ENCODE measurements around the gene UPK2.
"Not testable (repeated sequence)": the region's sequence is repeated elsewhere in the genome, so short reads cannot be mapped to it uniquely, and the experiment has no call there.

The UPK2 gene

DNA sequence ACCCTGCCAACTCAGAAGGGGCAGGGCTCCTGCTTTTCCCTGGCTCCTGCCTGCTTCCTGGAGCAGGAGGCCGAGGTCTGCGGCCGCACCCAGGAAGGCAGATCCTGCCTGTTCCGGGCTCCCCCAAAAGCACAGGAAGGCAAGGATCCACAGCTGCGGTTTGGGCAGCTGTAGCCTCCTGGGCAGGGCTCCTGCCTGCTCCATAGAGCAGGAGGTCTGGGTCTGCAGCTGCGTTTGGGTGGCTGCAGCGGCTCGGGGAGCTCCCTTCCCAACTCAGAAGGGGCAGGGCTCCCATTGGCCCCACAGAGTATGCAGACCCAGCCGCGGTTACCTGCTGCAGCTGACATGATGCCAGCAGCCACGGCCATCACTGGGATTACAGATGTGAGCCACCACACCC, 5.5 kb downstream of the UPK2 start:
- Histone ChIP-seq H3K9ac (ENCODE audit: low read depth in 1 of 2, low read length in 2 of 2) (peak overlapping the region in 1 of 2 donors; percentile 43), H3K27me3 (ENCODE audit: control insufficient read depth in 2 of 2, insufficient read depth in 2 of 2, low read length in 2 of 2) (no peaks in the 10 kb centered on the region), H3K9me3 (ENCODE audit: control insufficient read depth in 2 of 2, low read length in 2 of 2) (no peaks in the 10 kb centered on the region), H3K36me3 (ENCODE audit: control insufficient read depth in 2 of 2, insufficient read depth in 2 of 2, low read length in 2 of 2) (no peaks in the 10 kb centered on the region), H3K4me3 (ENCODE audit: low read length in 2 of 2) (peak overlapping the region in 1 of 2 donors; percentile 10), H3K4me1 (ENCODE audit: control insufficient read depth in 2 of 2, insufficient read depth in 2 of 2, low read length in 2 of 2) (peaks cover 2 to 3% of the 10 kb centered on the region in 2 donors), H3K27ac (ENCODE audit: low read depth in 2 of 2, low read length in 2 of 2) (no peak overlapping the region)

DNA sequence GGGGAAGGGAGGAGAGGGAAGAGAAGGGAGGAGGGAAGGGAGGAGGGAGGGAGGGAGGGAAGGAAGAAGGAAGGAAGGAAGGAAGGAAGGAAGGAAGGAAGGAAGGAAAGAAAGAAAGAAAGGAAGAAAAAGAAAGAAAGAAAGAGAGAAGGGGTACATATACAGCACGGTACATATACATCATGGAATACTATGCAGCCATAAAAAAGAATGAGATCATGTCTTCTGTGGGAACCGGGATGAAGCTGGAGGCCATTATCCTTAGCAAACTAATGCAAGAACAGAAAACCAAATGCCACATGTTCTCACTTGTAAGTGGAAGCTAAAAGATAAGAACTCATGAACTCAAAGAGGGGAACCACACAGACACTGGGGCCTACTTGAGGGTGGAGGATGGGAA, 13.4 kb downstream of the UPK2 start:
- H3K4me3 ChIP-seq (ENCODE audit: low read length in 2 of 2); H3K36me3 ChIP-seq (ENCODE audit: control insufficient read depth in 2 of 2, insufficient read depth in 2 of 2, low read length in 2 of 2); H3K9me3 ChIP-seq (ENCODE audit: control insufficient read depth in 2 of 2, low read length in 2 of 2); H3K4me1 ChIP-seq (ENCODE audit: control insufficient read depth in 2 of 2, insufficient read depth in 2 of 2, low read length in 2 of 2); H3K9ac ChIP-seq (ENCODE audit: low read depth in 1 of 2, low read length in 2 of 2); H3K27me3 ChIP-seq (ENCODE audit: control insufficient read depth in 2 of 2, insufficient read depth in 2 of 2, low read length in 2 of 2); H3K27ac ChIP-seq (ENCODE audit: low read depth in 2 of 2, low read length in 2 of 2): not testable (repeated sequence)

DNA sequence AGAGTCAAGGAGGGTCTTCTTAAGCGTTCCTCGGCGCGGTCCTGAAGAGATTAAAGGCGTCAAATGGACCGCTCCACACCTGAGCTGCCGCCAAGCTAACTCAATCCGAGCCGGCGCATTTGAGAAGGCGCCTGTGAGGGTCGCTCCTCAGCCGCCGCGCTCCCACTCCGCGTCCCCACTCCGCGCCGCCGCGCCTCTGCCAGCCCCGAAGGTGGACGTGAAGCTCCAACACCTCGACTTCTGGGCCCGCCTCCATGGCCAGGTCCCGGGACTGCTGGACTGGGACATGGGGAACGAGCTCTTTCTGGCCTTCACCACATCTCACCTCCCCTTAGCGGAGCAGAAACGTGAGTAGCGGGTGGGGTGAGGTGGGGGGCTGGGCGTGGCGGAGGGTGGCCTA, 15.5 kb downstream of the UPK2 start, which contains the start of gene FOXR1:
FOXR1 (plus strand) TSS at position 116 of the 400 bp plus-strand sequence; CDS start at position 287, 171 bp downstream.
- Histone ChIP-seq H3K27ac (ENCODE audit: low read depth in 2 of 2, low read length in 2 of 2) (no peak within 1 kb of the TSS), H3K9me3 (ENCODE audit: control insufficient read depth in 2 of 2, low read length in 2 of 2) (no peaks in the 10 kb centered on the region), H3K36me3 (ENCODE audit: control insufficient read depth in 2 of 2, insufficient read depth in 2 of 2, low read length in 2 of 2) (no peaks in the 10 kb centered on the region), H3K4me1 (ENCODE audit: control insufficient read depth in 2 of 2, insufficient read depth in 2 of 2, low read length in 2 of 2) (no peaks in the 10 kb centered on the region), H3K27me3 (ENCODE audit: control insufficient read depth in 2 of 2, insufficient read depth in 2 of 2, low read length in 2 of 2) (no peaks in the 10 kb centered on the region), H3K4me3 (ENCODE audit: low read length in 2 of 2) (no peak within 1 kb of the TSS), H3K9ac (ENCODE audit: low read depth in 1 of 2, low read length in 2 of 2) (no peak within 1 kb of the TSS)

DNA sequence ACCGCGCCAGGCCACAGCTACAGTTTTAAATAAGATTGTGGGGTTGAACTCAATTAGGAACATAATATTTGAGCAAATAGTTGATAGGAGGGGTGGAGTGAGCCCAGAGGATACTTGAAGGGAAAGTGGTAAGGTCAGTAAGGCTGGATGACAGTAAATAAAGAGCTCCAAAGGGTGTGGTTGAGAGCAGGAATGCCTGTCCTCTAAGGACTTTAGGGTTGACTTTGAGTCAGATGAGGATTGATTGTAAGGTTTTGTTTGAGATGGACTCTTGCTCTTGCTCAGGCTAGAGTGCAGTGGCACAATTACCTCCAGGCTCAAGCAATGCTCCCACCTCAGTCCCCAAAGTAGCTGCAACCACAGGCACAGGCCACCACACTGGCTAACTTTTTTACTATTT, 17.9 kb downstream of the UPK2 start:
- Histone ChIP-seq H3K4me3 (ENCODE audit: low read length in 2 of 2) (no peak overlapping the region), H3K36me3 (ENCODE audit: control insufficient read depth in 2 of 2, insufficient read depth in 2 of 2, low read length in 2 of 2) (no peaks in the 10 kb centered on the region), H3K27me3 (ENCODE audit: control insufficient read depth in 2 of 2, insufficient read depth in 2 of 2, low read length in 2 of 2) (no peaks in the 10 kb centered on the region), H3K4me1 (ENCODE audit: control insufficient read depth in 2 of 2, insufficient read depth in 2 of 2, low read length in 2 of 2) (no peaks in the 10 kb centered on the region), H3K9ac (ENCODE audit: low read depth in 1 of 2, low read length in 2 of 2) (no peak overlapping the region), H3K27ac (ENCODE audit: low read depth in 2 of 2, low read length in 2 of 2) (no peak overlapping the region), H3K9me3 (ENCODE audit: control insufficient read depth in 2 of 2, low read length in 2 of 2) (no peaks in the 10 kb centered on the region)

DNA sequence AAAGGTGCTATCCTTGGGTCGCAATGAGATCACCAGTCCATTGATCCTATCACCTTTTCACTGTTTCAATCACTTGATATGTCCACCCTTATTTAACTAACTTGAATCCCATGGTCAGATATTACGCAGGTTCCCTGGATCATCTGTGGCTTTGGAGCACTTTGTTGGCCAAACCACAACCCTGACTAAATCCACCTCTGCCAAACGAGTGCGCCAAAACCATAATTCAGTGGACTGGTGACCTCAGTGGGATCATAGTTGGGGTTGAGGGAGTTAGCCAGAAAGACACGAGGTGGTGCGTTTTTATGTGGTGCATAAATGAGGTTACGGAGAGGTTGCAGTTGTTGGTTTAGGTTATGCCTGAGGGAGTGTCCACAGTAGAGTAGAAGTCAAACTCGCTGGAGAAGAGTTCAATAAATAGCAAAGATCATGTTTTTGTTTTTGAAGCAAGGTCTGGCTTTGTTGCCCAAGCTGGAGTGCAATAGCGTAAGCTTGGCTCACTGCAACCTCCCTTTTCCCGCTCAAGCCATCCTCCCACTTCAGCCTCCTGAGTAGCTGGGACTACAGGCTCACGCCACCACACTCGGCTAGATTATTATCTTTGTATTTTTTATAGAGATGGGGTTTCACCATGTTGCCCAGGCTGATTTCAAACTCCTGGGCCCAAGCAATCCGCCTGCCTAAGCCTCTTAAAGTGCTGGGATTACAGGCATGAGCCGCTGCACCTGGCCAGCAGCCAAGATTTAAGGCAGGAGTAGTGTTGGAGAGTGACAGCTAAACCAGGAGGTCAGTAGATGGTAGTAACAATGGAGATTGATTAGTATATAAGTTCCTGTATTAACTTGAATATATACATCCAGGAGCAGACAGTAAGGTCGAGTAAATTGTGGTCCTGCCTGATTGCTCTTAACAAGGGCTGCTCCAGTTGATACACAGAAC, 19.9 kb downstream of the UPK2 start:
- no peaks in the 10 kb centered on the region for H3K9me3 ChIP-seq (ENCODE audit: control insufficient read depth in 2 of 2, low read length in 2 of 2)
- no peak overlapping the region for H3K27ac ChIP-seq (ENCODE audit: low read depth in 2 of 2, low read length in 2 of 2)
- H3K9ac ChIP-seq (ENCODE audit: low read depth in 1 of 2, low read length in 2 of 2): no peak overlapping the region
- H3K4me1 ChIP-seq (ENCODE audit: control insufficient read depth in 2 of 2, insufficient read depth in 2 of 2, low read length in 2 of 2): no peaks in the 10 kb centered on the region
- H3K36me3 ChIP-seq (ENCODE audit: control insufficient read depth in 2 of 2, insufficient read depth in 2 of 2, low read length in 2 of 2): no peaks in the 10 kb centered on the region
- H3K27me3 ChIP-seq (ENCODE audit: control insufficient read depth in 2 of 2, insufficient read depth in 2 of 2, low read length in 2 of 2): no peaks in the 10 kb centered on the region
- no peak overlapping the region for H3K4me3 ChIP-seq (ENCODE audit: low read length in 2 of 2)

DNA sequence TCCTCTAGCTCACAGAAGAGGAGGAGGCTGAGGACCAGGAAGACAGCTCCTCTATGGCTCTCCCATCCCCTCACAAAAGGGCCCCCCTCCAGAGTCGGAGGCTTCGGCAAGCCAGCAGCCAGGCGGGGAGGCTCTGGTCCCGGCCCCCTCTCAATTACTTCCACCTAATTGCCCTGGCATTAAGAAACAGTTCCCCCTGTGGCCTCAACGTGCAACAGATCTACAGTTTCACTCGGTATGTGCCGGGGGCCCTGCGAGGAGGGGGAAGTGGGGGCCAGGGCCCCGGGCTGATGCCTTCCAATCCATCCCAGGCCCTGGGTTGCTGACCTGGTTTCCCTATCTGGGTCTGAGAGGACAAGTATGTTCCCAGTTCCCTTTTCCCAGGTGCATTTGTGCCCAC, 23.3 kb downstream of the UPK2 start:
- no peaks in the 10 kb centered on the region for H3K4me1 ChIP-seq (ENCODE audit: control insufficient read depth in 2 of 2, insufficient read depth in 2 of 2, low read length in 2 of 2)
- no peak overlapping the region for H3K4me3 ChIP-seq (ENCODE audit: low read length in 2 of 2)
- no peaks in the 10 kb centered on the region for H3K36me3 ChIP-seq (ENCODE audit: control insufficient read depth in 2 of 2, insufficient read depth in 2 of 2, low read length in 2 of 2)
- H3K9ac ChIP-seq (ENCODE audit: low read depth in 1 of 2, low read length in 2 of 2): no peak overlapping the region
- no peak overlapping the region for H3K27ac ChIP-seq (ENCODE audit: low read depth in 2 of 2, low read length in 2 of 2)
- no peaks in the 10 kb centered on the region for H3K27me3 ChIP-seq (ENCODE audit: control insufficient read depth in 2 of 2, insufficient read depth in 2 of 2, low read length in 2 of 2)
- no peaks in the 10 kb centered on the region for H3K9me3 ChIP-seq (ENCODE audit: control insufficient read depth in 2 of 2, low read length in 2 of 2)

DNA sequence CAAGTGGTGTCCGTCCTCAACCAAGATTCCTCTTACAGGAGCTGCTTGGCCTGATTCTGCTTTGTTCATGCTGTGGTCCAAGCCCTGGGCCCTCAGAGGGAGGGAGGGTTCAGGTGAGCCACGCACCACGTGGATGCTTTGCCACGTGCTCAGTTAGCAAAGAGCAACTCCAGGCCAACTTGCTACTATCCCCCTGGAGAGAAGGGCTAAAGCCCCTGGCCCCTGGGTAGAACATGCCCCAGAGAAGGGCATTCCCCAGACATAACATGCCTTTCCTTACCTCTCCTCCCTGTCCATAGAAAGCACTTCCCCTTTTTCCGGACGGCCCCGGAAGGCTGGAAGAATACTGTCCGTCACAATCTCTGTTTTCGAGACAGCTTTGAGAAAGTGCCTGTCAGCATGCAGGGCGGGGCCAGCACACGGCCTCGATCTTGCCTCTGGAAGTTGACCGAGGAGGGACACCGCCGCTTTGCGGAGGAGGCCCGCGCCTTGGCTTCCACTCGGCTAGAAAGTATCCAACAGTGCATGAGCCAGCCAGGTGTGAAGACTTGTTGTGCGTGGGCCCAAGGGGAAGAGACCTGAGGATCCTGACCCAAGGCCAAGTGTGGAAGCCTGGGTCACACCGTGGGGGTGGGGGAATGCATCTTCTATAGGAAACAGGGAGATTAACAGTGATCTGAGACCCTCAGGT, 24.2 kb downstream of the UPK2 start:
- peak overlapping the region in 1 of 2 donors; percentile 3 for H3K9ac ChIP-seq (ENCODE audit: low read depth in 1 of 2, low read length in 2 of 2)
- no peaks in the 10 kb centered on the region for H3K9me3 ChIP-seq (ENCODE audit: control insufficient read depth in 2 of 2, low read length in 2 of 2)
- no peak overlapping the region for H3K27ac ChIP-seq (ENCODE audit: low read depth in 2 of 2, low read length in 2 of 2)
- no peaks in the 10 kb centered on the region for H3K27me3 ChIP-seq (ENCODE audit: control insufficient read depth in 2 of 2, insufficient read depth in 2 of 2, low read length in 2 of 2)
- peak overlapping the region in 1 of 2 donors; percentile 31 for H3K4me3 ChIP-seq (ENCODE audit: low read length in 2 of 2)
- no peaks in the 10 kb centered on the region for H3K4me1 ChIP-seq (ENCODE audit: control insufficient read depth in 2 of 2, insufficient read depth in 2 of 2, low read length in 2 of 2)
- H3K36me3 ChIP-seq (ENCODE audit: control insufficient read depth in 2 of 2, insufficient read depth in 2 of 2, low read length in 2 of 2): no peaks in the 10 kb centered on the region

DNA sequence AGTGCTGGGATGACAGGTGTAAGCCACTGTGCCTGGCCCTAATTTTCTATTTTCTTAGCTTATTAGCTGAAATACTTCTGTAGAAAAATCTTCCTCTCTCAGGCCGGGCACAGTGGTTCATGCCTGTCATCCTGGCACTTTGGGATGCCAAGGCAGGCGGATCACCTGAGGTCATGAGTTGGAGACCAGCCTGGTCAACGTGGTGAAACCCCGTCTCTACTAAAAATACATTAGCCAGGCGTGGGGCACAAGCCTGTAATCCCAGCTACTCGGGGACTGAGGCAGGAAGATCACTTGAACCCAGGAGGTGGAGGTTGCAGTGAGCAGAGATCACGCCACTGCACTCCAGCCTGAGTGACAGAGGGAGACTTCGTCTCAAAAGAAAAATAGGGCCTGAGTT, 28.2 kb downstream of the UPK2 start:
- not testable (repeated sequence) for H3K9ac ChIP-seq (ENCODE audit: low read depth in 1 of 2, low read length in 2 of 2); H3K9me3 ChIP-seq (ENCODE audit: control insufficient read depth in 2 of 2, low read length in 2 of 2); H3K4me3 ChIP-seq (ENCODE audit: low read length in 2 of 2); H3K4me1 ChIP-seq (ENCODE audit: control insufficient read depth in 2 of 2, insufficient read depth in 2 of 2, low read length in 2 of 2); H3K27me3 ChIP-seq (ENCODE audit: control insufficient read depth in 2 of 2, insufficient read depth in 2 of 2, low read length in 2 of 2); H3K36me3 ChIP-seq (ENCODE audit: control insufficient read depth in 2 of 2, insufficient read depth in 2 of 2, low read length in 2 of 2); H3K27ac ChIP-seq (ENCODE audit: low read depth in 2 of 2, low read length in 2 of 2)

DNA sequence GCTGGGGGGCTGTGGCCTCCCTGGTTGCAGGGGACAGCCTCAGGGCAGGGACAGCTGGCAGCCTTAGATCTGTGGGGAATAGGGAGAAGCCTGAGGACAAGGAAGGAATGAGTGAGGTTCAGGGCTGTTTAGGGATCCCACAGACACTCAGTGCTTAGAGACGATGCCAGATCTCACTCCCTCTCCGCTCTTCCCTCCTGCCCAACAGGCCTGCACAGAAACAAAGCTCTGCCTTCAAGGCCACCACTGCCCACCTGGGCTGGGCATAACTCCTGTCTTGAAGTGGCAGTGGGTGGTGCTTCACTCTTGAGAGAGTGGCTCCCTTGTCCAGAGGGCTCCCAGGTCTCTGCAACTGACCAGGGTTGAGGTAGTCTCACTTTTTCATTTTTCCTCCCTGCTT, 28.7 kb downstream of the UPK2 start:
- H3K9ac ChIP-seq (ENCODE audit: low read depth in 1 of 2, low read length in 2 of 2): no peak overlapping the region
- no peaks in the 10 kb centered on the region for H3K9me3 ChIP-seq (ENCODE audit: control insufficient read depth in 2 of 2, low read length in 2 of 2)
- no peak overlapping the region for H3K27ac ChIP-seq (ENCODE audit: low read depth in 2 of 2, low read length in 2 of 2)
- H3K27me3 ChIP-seq (ENCODE audit: control insufficient read depth in 2 of 2, insufficient read depth in 2 of 2, low read length in 2 of 2): no peaks in the 10 kb centered on the region
- H3K4me1 ChIP-seq (ENCODE audit: control insufficient read depth in 2 of 2, insufficient read depth in 2 of 2, low read length in 2 of 2): no peaks in the 10 kb centered on the region
- H3K36me3 ChIP-seq (ENCODE audit: control insufficient read depth in 2 of 2, insufficient read depth in 2 of 2, low read length in 2 of 2): no peaks in the 10 kb centered on the region
- no peak overlapping the region for H3K4me3 ChIP-seq (ENCODE audit: low read length in 2 of 2)

DNA sequence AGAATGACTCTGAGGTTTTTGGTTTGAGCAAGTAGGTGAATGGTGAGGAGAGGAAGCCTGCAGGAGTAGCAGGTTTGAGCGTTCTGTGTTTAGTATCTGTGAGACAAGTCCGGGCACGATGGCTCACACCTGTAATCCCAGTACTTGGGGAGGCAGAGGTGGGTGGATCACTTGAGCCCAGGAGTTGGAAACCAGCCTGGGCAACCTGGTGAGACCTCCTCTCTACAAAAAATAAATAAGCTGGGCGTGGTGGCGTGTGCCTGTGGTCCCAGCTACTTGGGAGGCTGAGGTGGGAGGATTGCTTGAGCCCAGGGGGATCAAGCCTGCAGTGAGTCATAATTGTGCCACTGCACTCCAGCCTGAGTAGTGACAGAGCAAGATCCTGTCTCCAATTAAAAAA, 32.2 kb downstream of the UPK2 start:
- Histone ChIP-seq H3K4me3 (ENCODE audit: low read length in 2 of 2) (no peak overlapping the region), H3K9me3 (ENCODE audit: control insufficient read depth in 2 of 2, low read length in 2 of 2) (no peaks in the 10 kb centered on the region), H3K4me1 (ENCODE audit: control insufficient read depth in 2 of 2, insufficient read depth in 2 of 2, low read length in 2 of 2) (no peaks in the 10 kb centered on the region), H3K27me3 (ENCODE audit: control insufficient read depth in 2 of 2, insufficient read depth in 2 of 2, low read length in 2 of 2) (no peaks in the 10 kb centered on the region), H3K9ac (ENCODE audit: low read depth in 1 of 2, low read length in 2 of 2) (no peak overlapping the region), H3K27ac (ENCODE audit: low read depth in 2 of 2, low read length in 2 of 2) (no peak overlapping the region), H3K36me3 (ENCODE audit: control insufficient read depth in 2 of 2, insufficient read depth in 2 of 2, low read length in 2 of 2) (no peaks in the 10 kb centered on the region)

Measured in mucosa of rectum (tissue), 2 donors.